Astrocyte (in vitro differentiated cells and primary cell): ENCODE measurements around the gene FMC1. TPM values are rescaled to one million over a fixed set of nuclear protein-coding genes. Genes with fewer than 3 reads are reported as not detected.

Experiments
- DNase-seq: peaks from one replicate; pipeline ENCODE4 v3.0.0-alpha.2; 2010; ENCODE audit warnings: low read depth
- FAIRE-seq: peaks from 2 replicates; lab custom pipeline; 2011; peaks lifted over from hg19 to GRCh38; lab: Jason Lieb, UNC
- H2AFZ ChIP-seq: 2 replicates; pipeline ENCODE4 v1.6.0; 2012; ENCODE audit warnings: low read depth, low read length, inconsistent platforms
- H3K27ac ChIP-seq: 2 replicates; pipeline ENCODE4 v1.5.1; 2011; ENCODE audit warnings: low read depth, low read length, inconsistent platforms
- H3K27me3 ChIP-seq: 2 replicates; pipeline ENCODE4 v1.6.0; 2011; ENCODE audit warnings: low read length, inconsistent platforms; ENCODE audit not compliant: insufficient read depth
- H3K36me3 ChIP-seq: 2 replicates; pipeline ENCODE4 v1.5.1; 2011; ENCODE audit warnings: low read length, inconsistent platforms; ENCODE audit not compliant: insufficient read depth
- H3K4me1 ChIP-seq: 2 replicates; pipeline ENCODE4 v1.5.1; 2011; ENCODE audit warnings: low read length, inconsistent platforms; ENCODE audit not compliant: insufficient read depth
- H3K4me2 ChIP-seq: 2 replicates; pipeline ENCODE4 v1.6.0; 2012; ENCODE audit warnings: low read length, inconsistent platforms
- H3K4me3 ChIP-seq: 2 replicates; pipeline ENCODE4 v1.5.1; 2011; ENCODE audit warnings: low read depth, mild to moderate bottlenecking, low read length, inconsistent platforms; ENCODE audit not compliant: insufficient read depth
- H3K79me2 ChIP-seq: 2 replicates; pipeline ENCODE4 v1.6.0; 2012; ENCODE audit warnings: mild to moderate bottlenecking, low read length, inconsistent platforms; ENCODE audit not compliant: insufficient read depth
- H3K9ac ChIP-seq: 2 replicates; pipeline ENCODE4 v1.6.0; 2012; ENCODE audit warnings: mild to moderate bottlenecking, low read length, inconsistent platforms
- H3K9me3 ChIP-seq: 2 replicates; pipeline ENCODE4 v1.5.1; 2012; ENCODE audit warnings: low read depth, mild to moderate bottlenecking, low read length, inconsistent platforms; ENCODE audit not compliant: insufficient read depth
- H4K20me1 ChIP-seq: 2 replicates; pipeline ENCODE4 v1.6.0; 2012; ENCODE audit warnings: low read length, inconsistent platforms; ENCODE audit not compliant: insufficient read depth
- H3K27ac Mint-ChIP-seq: one replicate; pipeline ENCODE4 v1.8.0; 2021; ENCODE audit warnings: mild to moderate bottlenecking, mixed read lengths; ENCODE audit not compliant: unreplicated experiment
- H3K27me3 Mint-ChIP-seq: one replicate; pipeline ENCODE4 v1.8.0; 2021; ENCODE audit warnings: low read depth, mixed read lengths; ENCODE audit not compliant: unreplicated experiment
- H3K36me3 Mint-ChIP-seq: one replicate; pipeline ENCODE4 v1.8.0; 2021; ENCODE audit warnings: low read depth, mixed read lengths; ENCODE audit not compliant: unreplicated experiment
- H3K4me1 Mint-ChIP-seq: one replicate; pipeline ENCODE4 v1.8.0; 2021; ENCODE audit warnings: low read depth, mixed read lengths; ENCODE audit not compliant: unreplicated experiment
- H3K4me3 Mint-ChIP-seq: one replicate; pipeline ENCODE4 v1.8.0; 2021; ENCODE audit warnings: mild to moderate bottlenecking, moderate library complexity, mixed read lengths; ENCODE audit not compliant: unreplicated experiment
- H3K9me3 Mint-ChIP-seq: one replicate; pipeline ENCODE4 v1.8.0; 2021; ENCODE audit warnings: mild to moderate bottlenecking, mixed read lengths; ENCODE audit not compliant: unreplicated experiment
- CTCF ChIP-seq: IDR thresholded peaks from 2 replicates; pipeline ENCODE4 v1.5.1; 2011; ENCODE audit warnings: low read depth, mild to moderate bottlenecking, inconsistent platforms, low read length, moderate library complexity; ENCODE audit not compliant: insufficient read depth
- EZH2 ChIP-seq: IDR thresholded peaks from 2 replicates; pipeline ENCODE4 v1.6.1; 2012; ENCODE audit warnings: mild to moderate bottlenecking, low read length, inconsistent platforms; ENCODE audit not compliant: insufficient read depth
- total RNA-seq: library from RNA; stranded (reverse); gene quantifications from 2 replicates; pipeline ENCODE4 v1.2.1, GENCODE V29; 2021

Gene FMC1
- total RNA-seq, 1 donor from 2014 or later: 8.4 TPM

GRCh38 chr7:139340808-139341057, 404 bp upstream of the FMC1 start:
- H3K36me3 Mint-ChIP-seq: no peaks in the 10 kb centered on the region
- no peaks in the 10 kb centered on the region for H3K36me3 ChIP-seq
- peak overlapping the region; percentile 99 for H3K27ac Mint-ChIP-seq
- H3K27me3 ChIP-seq: no peaks in the 10 kb centered on the region
- H3K4me1 Mint-ChIP-seq: peaks cover 7% of the 10 kb centered on the region
- H3K9me3 ChIP-seq: no peaks in the 10 kb centered on the region
- H3K4me3 ChIP-seq: peak overlapping the region; percentile 85
- H4K20me1 ChIP-seq: no peaks in the 10 kb centered on the region
- peaks cover 9% of the 10 kb centered on the region for H3K4me1 ChIP-seq
- TF ChIP-seq EZH2 (no peak), CTCF (no peak)
- H3K4me3 Mint-ChIP-seq: peak overlapping the region; percentile 96
- H3K4me2 ChIP-seq: peak overlapping the region; percentile 95
- H3K9ac ChIP-seq: peak overlapping the region; percentile 97
- H3K27ac ChIP-seq: peak overlapping the region; percentile 98
- peaks cover 4% of the 10 kb centered on the region for H3K9me3 Mint-ChIP-seq
- FAIRE-seq (no peak), DNase-seq (no peak)
- no peaks in the 10 kb centered on the region for H3K27me3 Mint-ChIP-seq
- H2AFZ ChIP-seq: peak overlapping the region; percentile 94
- peaks cover 26% of the 10 kb centered on the region for H3K79me2 ChIP-seq

GRCh38 chr7:139341776-139342226, 664 bp downstream of the FMC1 start:
- Mint-ChIP-seq H3K4me1 (peaks cover 7% of the 10 kb centered on the region), H3K27me3 (no peaks in the 10 kb centered on the region), H3K27ac (peak overlapping the region; percentile 99), H3K4me3 (peak overlapping the region; percentile 96), H3K36me3 (no peaks in the 10 kb centered on the region), H3K9me3 (peaks cover 4% of the 10 kb centered on the region)
- Histone ChIP-seq H3K9me3 (no peaks in the 10 kb centered on the region), H3K4me2 (peak overlapping the region; percentile 95), H4K20me1 (no peaks in the 10 kb centered on the region), H3K36me3 (no peaks in the 10 kb centered on the region), H2AFZ (peak overlapping the region; percentile 94), H3K79me2 (peaks cover 26% of the 10 kb centered on the region), H3K4me1 (peaks cover 9% of the 10 kb centered on the region), H3K9ac (peak overlapping the region; percentile 97), H3K27ac (peak overlapping the region; percentile 98), H3K27me3 (no peaks in the 10 kb centered on the region), H3K4me3 (peak overlapping the region; percentile 85)
- no peak for TF ChIP-seq CTCF
- FAIRE-seq (no peak), DNase-seq (no peak)

- H3K36me3 ChIP-seq: no peaks in the 10 kb centered on the region
- Mint-ChIP-seq H3K27ac (no peak overlapping the region), H3K36me3 (no peaks in the 10 kb centered on the region), H3K4me1 (peaks cover 7% of the 10 kb centered on the region), H3K4me3 (no peak overlapping the region), H3K27me3 (no peaks in the 10 kb centered on the region), H3K9me3 (no peaks in the 10 kb centered on the region)
- no peaks in the 10 kb centered on the region for H3K9me3 ChIP-seq
- no peaks in the 10 kb centered on the region for H3K27me3 ChIP-seq
- H2AFZ ChIP-seq: no peak overlapping the region
- DNase-seq: no peak
- H3K4me1 ChIP-seq: peaks cover 9% of the 10 kb centered on the region
- no peak overlapping the region for H3K4me2 ChIP-seq
- no peak for FAIRE-seq
- no peak overlapping the region for H3K4me3 ChIP-seq
- no peak overlapping the region for H3K9ac ChIP-seq
- no peak for TF ChIP-seq CTCF
- no peak overlapping the region for H3K27ac ChIP-seq
- H4K20me1 ChIP-seq: no peaks in the 10 kb centered on the region
- H3K79me2 ChIP-seq: peaks cover 26% of the 10 kb centered on the region
Measured at GRCh38 chr7:139345042-139345441, 3.9 kb downstream of the FMC1 start.
